ENCODE results near the gene C1orf210. TPM values are rescaled to one million over a fixed set of nuclear protein-coding genes. Genes with fewer than 3 reads are reported as not detected.

Gene C1orf210
- total RNA-seq, 4 donors from 2014 or later, result 0.27 TPM; not detected in 3

GRCh38 chr1:43302721-43303470, 17.5 kb upstream of the C1orf210 start:
- ATAC-seq, result no peak
- TF ChIP-seq POLR2AphosphoS5 (IDR thresholded peaks at IDR 0.05), result no peak
- TF ChIP-seq EP300 (IDR thresholded peaks at IDR 0.05), result no peak
- no peak for TF ChIP-seq CTCF (IDR thresholded peaks at IDR 0.05)
- TF ChIP-seq POLR2A (IDR thresholded peaks at IDR 0.05), result no peak
- no peaks in the 10 kb centered on the region for H3K36me3 ChIP-seq
- no peaks in the 10 kb centered on the region for H3K9me3 ChIP-seq
- H3K4me3 ChIP-seq, result peak overlapping the region in 1 of 2 donors; percentile 37
- no peak overlapping the region for H3K27ac ChIP-seq
- WGBS, 2 donors (ENCODE audit: low coverage in 1 of 2), result 73 to 74% methylated on average over 5 to 7 of the region's 7 CpGs
- H3K27me3 ChIP-seq, result no peaks in the 10 kb centered on the region
- H3K4me1 ChIP-seq, result peaks cover 0 to 38% (median 0%) of the 10 kb centered on the region in 3 donors

GRCh38 chr1:43302201-43302600, 16.8 kb upstream of the C1orf210 start:
- 88% methylated on average over 1 of the region's 1 CpG; no CpG with 5 or more reads in 1 of the 2 donors for WGBS, 2 donors (ENCODE audit: low coverage in 1 of 2)
- peak overlapping the region in 1 of 4 donors; percentile 4 for H3K27ac ChIP-seq
- peak overlapping the region in 1 of 2 donors; percentile 37 for H3K4me3 ChIP-seq
- H3K36me3 ChIP-seq, result no peaks in the 10 kb centered on the region
- no peaks in the 10 kb centered on the region for H3K27me3 ChIP-seq
- ATAC-seq, result no peak
- no peaks in the 10 kb centered on the region for H3K9me3 ChIP-seq
- TF ChIP-seq POLR2AphosphoS5 (IDR thresholded peaks at IDR 0.05) (no peak), CTCF (IDR thresholded peaks at IDR 0.05) (no peak), POLR2A (IDR thresholded peaks at IDR 0.05) (no peak), EP300 (IDR thresholded peaks at IDR 0.05) (no peak)
- peaks cover 0 to 40% (median 0%) of the 10 kb centered on the region in 3 donors for H3K4me1 ChIP-seq

- no peaks in the 10 kb centered on the region for H3K9me3 ChIP-seq
- H3K36me3 ChIP-seq, result no peaks in the 10 kb centered on the region
- no peak for TF ChIP-seq EP300 (IDR thresholded peaks at IDR 0.05)
- TF ChIP-seq POLR2AphosphoS5 (IDR thresholded peaks at IDR 0.05), result no peak
- TF ChIP-seq POLR2A (IDR thresholded peaks at IDR 0.05), result no peak
- no peak for TF ChIP-seq CTCF (IDR thresholded peaks at IDR 0.05)
- ATAC-seq, result peak; percentile 48
- WGBS, 2 donors (ENCODE audit: low coverage in 1 of 2), result 81 to 89% methylated on average over 3 to 4 of the region's 10 CpGs
- peak within 1 kb of the TSS in 3 of 4 donors; percentile 32 to 66 (median 61) for H3K27ac ChIP-seq
- H3K27me3 ChIP-seq, result no peaks in the 10 kb centered on the region
- peak within 1 kb of the TSS in 1 of 2 donors; percentile 37 for H3K4me3 ChIP-seq
- peaks cover 0 to 52% (median 3%) of the 10 kb centered on the region in 3 donors for H3K4me1 ChIP-seq
Measured at GRCh38 chr1:43300378-43301094, 15.2 kb upstream of the C1orf210 start, which contains the start of gene TIE1. TSS of gene TIE1 (plus strand) at chr1:43300982. CDS start at chr1:43301072, 90 bp downstream.

- Histone ChIP-seq H3K36me3 (no peaks in the 10 kb centered on the region), H3K27me3 (no peaks in the 10 kb centered on the region), H3K4me3 (no peak overlapping the region), H3K9me3 (no peaks in the 10 kb centered on the region), H3K27ac (peak overlapping the region in 3 of 4 donors; percentile 53 to 66 (median 61)), H3K4me1 (peaks cover 0 to 52% (median 15%) of the 10 kb centered on the region in 3 donors)
- ATAC-seq, result no peak
- TF ChIP-seq POLR2AphosphoS5 (IDR thresholded peaks at IDR 0.05), result no peak
- no peak for TF ChIP-seq EP300 (IDR thresholded peaks at IDR 0.05)
- no peak for TF ChIP-seq POLR2A (IDR thresholded peaks at IDR 0.05)
- TF ChIP-seq CTCF (IDR thresholded peaks at IDR 0.05), result no peak
Measured at GRCh38 chr1:43299101-43299500, 13.7 kb upstream of the C1orf210 start.

Data from gastroesophageal sphincter (tissue), 4 donors.